ENCODE measurements around the gene TAB3. TPM values are rescaled to one million over a fixed set of nuclear protein-coding genes. Genes with fewer than 3 reads are reported as not detected.
A peak's percentile ranks its signal among the peaks of the same experiment; 100 is the strongest.

TAB3 gene
- total and polyA plus RNA-seq, 9 of the 15 experiments (the other 6 are each of a cell fraction or from before 2014, with no cell fraction given): 2.4 to 31.1 (median 15.5) TPM

DNA sequence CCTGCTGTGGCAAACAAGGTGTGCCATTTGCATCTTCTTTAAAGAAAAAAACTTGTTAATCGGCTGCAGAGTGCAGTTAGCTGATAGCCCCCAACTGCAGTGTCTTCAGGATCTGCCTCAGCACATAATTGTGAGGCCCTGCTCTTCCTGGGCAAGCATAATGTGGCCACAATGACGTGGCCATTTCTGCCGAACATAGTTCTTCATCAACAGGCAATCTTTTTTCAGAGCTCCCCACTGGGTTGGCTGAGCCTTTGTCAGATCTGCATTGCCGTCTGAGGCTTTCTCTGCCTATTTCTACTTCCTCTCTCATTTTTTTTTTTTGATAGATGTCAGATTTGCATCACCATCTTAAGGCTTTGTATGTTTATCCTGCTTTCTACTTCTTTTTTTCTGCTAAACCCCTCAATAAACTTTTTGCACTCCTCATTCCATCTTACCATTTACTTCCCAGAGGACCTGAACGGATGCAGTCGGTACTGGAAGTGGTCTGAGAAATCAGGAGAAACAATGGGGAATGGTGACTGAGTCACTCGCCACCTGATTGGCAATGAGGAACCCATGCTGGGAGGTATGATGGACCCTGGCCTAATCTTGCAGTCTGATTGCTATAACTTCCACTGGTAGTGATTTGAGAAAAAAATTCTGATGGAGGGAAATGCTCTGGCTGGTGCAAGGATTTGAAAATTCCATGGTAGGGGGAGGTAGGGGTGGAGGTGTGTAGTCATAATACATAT is 21.2 kb upstream of the TAB3 start (continued):
- TF ChIP-seq, protein P1, sequence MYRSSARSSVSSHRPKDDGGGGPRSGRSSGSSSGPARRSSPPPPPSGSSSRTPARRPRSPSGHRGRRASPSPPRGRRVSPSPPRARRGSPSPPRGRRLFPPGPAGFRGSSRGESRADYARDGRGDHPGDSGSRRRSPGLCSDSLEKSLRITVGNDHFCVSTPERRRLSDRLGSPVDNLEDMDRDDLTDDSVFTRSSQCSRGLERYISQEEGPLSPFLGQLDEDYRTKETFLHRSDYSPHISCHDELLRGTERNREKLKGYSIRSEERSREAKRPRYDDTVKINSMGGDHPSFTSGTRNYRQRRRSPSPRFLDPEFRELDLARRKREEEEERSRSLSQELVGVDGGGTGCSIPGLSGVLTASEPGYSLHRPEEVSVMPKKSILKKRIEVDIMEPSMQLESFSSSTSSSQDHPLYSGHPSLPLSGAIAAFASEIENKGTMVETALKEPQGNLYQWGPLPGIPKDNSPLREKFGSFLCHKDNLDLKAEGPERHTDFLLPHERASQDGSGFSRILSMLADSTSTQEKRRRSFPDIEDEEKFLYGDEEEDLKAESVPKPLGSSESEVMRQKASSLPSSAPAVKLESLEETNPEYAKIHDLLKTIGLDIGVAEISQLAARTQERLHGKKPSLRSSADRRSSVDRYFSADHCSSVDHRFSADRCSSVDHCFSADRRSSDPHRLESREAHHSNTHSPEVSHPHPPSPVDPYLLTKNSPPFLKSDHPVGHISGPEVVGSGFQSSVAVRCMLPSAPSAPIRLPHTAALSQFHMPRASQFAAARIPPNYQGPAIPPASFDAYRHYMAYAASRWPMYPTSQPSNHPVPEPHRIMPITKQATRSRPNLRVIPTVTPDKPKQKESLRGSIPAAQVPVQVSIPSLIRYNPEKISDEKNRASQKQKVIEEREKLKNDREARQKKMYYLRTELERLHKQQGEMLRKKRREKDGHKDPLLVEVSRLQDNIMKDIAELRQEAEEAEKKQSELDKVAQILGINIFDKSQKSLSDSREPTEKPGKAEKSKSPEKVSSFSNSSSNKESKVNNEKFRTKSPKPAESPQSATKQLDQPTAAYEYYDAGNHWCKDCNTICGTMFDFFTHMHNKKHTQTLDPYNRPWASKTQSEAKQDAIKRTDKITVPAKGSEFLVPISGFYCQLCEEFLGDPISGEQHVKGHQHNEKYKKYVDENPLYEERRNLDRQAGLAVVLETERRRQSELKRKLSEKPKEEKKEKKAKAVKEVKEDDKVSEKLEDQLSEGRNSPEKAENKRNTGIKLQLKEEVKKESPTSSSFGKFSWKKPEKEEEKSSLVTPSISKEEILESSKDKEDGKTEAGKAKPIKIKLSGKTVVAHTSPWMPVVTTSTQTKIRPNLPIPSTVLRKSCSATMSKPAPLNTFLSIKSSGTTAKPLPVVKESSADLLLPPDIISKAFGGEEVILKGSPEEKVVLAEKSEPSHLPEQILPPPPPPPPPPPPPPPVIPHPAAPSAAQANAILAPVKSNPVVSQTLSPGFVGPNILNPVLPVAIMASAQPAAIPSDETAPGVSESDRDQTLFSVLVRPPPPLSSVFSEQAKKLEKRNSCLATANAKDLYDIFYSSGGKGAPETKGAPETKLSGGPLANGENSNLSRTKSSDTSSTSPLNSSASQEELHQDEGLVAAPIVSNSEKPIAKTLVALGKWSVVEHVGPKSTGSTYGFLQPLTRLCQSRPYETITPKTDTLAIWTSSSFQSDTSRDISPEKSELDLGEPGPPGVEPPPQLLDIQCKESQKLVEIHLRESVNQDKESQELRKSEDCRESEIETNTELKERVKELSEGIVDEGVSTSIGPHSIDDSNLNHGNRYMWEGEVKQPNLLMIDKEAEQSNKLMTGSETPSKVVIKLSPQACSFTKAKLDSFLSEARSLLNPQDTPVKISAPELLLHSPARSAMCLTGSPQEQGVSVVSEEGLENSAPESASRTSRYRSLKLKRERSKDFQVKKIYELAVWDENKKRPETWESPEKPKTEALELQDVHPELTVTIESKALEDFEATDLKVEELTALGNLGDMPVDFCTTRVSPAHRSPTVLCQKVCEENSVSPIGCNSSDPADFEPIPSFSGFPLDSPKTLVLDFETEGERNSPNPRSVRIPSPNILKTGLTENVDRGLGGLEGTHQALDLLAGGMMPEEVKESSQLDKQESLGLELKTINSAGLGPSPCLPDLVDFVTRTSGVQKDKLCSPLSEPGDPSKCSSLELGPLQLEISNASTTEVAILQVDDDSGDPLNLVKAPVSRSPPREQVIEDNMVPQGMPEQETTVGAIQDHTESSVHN (IDR thresholded peaks at IDR 0.05; ENCODE audit: borderline replicate concordance in 1 of 2, low read depth in 1 of 2): no peak
- no peak for TF ChIP-seq ZC3H4 (CRISPR knock-in tag; IDR thresholded peaks at IDR 0.05; ENCODE audit: borderline replicate concordance)
- TF ChIP-seq, protein P2, sequence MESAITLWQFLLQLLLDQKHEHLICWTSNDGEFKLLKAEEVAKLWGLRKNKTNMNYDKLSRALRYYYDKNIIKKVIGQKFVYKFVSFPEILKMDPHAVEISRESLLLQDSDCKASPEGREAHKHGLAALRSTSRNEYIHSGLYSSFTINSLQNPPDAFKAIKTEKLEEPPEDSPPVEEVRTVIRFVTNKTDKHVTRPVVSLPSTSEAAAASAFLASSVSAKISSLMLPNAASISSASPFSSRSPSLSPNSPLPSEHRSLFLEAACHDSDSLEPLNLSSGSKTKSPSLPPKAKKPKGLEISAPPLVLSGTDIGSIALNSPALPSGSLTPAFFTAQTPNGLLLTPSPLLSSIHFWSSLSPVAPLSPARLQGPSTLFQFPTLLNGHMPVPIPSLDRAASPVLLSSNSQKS (CRISPR knock-in tag; IDR thresholded peaks at IDR 0.05): no peak
- no peak for TF ChIP-seq THRAP3 (IDR thresholded peaks at IDR 0.05; ENCODE audit: borderline replicate concordance)
- TF ChIP-seq SMC3 (conservative IDR thresholded peaks at IDR 0.05; ENCODE audit: insufficient read depth, low read depth, low read length): no peak
- TF ChIP-seq, protein P3, sequence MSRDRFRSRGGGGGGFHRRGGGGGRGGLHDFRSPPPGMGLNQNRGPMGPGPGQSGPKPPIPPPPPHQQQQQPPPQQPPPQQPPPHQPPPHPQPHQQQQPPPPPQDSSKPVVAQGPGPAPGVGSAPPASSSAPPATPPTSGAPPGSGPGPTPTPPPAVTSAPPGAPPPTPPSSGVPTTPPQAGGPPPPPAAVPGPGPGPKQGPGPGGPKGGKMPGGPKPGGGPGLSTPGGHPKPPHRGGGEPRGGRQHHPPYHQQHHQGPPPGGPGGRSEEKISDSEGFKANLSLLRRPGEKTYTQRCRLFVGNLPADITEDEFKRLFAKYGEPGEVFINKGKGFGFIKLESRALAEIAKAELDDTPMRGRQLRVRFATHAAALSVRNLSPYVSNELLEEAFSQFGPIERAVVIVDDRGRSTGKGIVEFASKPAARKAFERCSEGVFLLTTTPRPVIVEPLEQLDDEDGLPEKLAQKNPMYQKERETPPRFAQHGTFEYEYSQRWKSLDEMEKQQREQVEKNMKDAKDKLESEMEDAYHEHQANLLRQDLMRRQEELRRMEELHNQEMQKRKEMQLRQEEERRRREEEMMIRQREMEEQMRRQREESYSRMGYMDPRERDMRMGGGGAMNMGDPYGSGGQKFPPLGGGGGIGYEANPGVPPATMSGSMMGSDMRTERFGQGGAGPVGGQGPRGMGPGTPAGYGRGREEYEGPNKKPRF (IDR thresholded peaks at IDR 0.05; ENCODE audit: low read depth, low read length): no peak
- TF ChIP-seq GABPB2 (CRISPR knock-in tag; conservative IDR thresholded peaks at IDR 0.05): no peak
- TF ChIP-seq, protein P4, sequence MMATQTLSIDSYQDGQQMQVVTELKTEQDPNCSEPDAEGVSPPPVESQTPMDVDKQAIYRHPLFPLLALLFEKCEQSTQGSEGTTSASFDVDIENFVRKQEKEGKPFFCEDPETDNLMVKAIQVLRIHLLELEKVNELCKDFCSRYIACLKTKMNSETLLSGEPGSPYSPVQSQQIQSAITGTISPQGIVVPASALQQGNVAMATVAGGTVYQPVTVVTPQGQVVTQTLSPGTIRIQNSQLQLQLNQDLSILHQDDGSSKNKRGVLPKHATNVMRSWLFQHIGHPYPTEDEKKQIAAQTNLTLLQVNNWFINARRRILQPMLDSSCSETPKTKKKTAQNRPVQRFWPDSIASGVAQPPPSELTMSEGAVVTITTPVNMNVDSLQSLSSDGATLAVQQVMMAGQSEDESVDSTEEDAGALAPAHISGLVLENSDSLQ (IDR thresholded peaks at IDR 0.05): peak; percentile 27; the same call in 1 of the 2 replicates
- TF ChIP-seq, protein P5, sequence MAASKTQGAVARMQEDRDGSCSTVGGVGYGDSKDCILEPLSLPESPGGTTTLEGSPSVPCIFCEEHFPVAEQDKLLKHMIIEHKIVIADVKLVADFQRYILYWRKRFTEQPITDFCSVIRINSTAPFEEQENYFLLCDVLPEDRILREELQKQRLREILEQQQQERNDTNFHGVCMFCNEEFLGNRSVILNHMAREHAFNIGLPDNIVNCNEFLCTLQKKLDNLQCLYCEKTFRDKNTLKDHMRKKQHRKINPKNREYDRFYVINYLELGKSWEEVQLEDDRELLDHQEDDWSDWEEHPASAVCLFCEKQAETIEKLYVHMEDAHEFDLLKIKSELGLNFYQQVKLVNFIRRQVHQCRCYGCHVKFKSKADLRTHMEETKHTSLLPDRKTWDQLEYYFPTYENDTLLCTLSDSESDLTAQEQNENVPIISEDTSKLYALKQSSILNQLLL (CRISPR knock-in tag; IDR thresholded peaks at IDR 0.05; ENCODE audit: borderline replicate concordance): no peak
- TF ChIP-seq HLTF (IDR thresholded peaks at IDR 0.05): no peak
- TF ChIP-seq PHB2 (IDR thresholded peaks at IDR 0.05; ENCODE audit: low read depth): no peak
- TF ChIP-seq, protein P6, sequence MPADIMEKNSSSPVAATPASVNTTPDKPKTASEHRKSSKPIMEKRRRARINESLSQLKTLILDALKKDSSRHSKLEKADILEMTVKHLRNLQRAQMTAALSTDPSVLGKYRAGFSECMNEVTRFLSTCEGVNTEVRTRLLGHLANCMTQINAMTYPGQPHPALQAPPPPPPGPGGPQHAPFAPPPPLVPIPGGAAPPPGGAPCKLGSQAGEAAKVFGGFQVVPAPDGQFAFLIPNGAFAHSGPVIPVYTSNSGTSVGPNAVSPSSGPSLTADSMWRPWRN (IDR thresholded peaks at IDR 0.05; ENCODE audit: low read depth): no peak
